KBM-7 (cell line): ENCODE results near the gene RPA3.
"Not testable (repeated sequence)": the region's sequence is repeated elsewhere in the genome, so short reads cannot be mapped to it uniquely, and the experiment has no call there.

Experiments used
- DNase-seq: peaks from one replicate; pipeline ENCODE4 v3.0.0-alpha.2; 2015
- in situ Hi-C: fragments of 300-500 bp; cut with MboI; formaldehyde crosslinking; loops from 2 replicates; pipeline ENCODE4 v1.14.3; 2020; ENCODE audit warnings: low sequenced_read_pairs, low pct_unique_long_range_greater_than_20kb, mixed read lengths

RPA3 gene

GRCh38 chr7:7699380-7699779, 19.0 kb downstream of the RPA3 start:
- in situ Hi-C loops, result no loop called here
- DNase-seq, result no peak

GRCh38 chr7:7698930-7699329, 19.5 kb downstream of the RPA3 start:
- no peak for DNase-seq
- in situ Hi-C loops, result no loop called here

DNA sequence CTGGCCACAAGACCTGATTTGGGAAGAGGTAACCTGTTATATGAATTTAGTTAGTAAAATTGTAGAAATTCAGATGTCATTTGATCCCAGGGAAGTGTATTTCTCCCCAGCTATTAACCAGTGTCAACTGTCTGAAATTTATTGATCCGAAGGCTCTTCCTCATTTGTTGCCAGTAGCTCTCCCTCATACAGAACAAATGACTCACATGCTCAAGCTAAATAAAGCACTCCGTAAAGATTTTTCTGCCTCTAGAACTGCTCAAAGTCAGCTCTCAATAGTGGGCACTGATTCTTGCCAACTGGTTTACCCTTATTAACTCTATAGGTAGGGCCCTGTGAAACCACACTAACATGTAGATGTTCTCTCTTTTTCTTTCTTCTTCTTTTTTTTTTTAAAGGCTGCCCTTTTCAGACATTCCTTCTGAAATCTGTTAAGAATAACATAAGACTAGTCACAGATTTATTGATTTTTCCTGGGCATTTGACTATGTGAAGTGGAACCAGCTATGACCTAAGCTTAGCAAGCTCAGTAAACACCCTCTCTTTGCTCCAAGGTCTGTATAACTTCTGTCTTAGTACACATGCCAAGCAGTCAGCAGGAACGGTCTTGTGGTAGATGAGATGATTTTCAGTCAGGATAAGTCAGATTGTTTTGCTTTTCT, 21.8 kb downstream of the RPA3 start:
- DNase-seq, result peak; percentile 39
- in situ Hi-C loops, result no loop called here

DNA sequence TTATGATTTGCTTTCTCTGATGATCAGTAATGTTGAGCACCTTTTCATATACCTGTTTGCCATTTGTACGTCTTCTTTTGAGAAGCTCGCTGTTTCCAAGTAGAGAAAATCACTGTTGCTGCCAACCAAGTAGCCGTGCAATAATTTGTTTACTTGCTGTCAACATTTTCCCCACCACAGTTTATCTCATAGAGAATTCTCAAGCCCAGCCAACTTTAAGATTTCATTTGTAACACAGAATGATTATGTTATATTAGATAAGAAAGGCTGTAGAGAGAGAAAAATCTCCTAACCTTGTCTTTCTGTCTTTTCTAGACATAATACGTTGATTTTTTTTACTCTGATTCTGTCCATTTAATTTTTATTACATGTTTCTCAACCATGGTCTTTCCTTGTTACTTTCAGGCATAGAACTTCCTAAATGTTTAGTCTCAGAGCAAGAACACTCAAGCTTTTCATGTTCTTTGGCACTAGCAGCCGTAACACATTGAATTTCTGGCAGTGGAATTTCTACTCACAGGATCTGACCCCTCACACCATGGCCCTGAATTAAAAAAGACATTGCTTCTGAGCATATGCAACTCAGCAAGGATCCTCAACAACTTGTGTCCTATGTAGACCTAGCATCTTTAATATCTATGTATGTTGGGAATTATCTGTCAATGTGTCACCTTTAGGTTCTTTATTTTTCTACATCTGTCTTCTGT, 23.1 kb downstream of the RPA3 start:
- no peak for DNase-seq
- in situ Hi-C loops, result no loop called here

DNA sequence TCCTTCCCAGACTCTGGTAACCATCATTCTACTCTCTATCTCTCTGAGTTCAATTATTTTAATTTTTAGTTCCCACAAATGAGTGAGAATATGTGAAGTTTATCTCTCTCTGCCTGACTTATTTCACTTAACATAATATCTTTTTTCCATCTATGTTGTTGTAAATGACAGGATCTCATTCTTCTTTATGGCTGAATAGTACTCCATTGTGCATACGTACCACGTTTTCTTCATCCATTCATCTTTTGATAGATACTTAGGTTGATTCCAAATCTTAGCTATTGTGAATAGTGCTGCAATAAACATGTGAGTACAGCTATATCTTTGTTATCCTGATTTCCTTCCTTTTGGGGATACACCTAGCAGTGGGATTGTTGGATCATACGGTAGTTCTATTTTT, 23.9 kb downstream of the RPA3 start:
- DNase-seq, result no peak
- in situ Hi-C loops, result no loop called here

GRCh38 chr7:7693881-7694280, 24.5 kb downstream of the RPA3 start:
- in situ Hi-C loops, result no loop called here
- no peak for DNase-seq

DNA sequence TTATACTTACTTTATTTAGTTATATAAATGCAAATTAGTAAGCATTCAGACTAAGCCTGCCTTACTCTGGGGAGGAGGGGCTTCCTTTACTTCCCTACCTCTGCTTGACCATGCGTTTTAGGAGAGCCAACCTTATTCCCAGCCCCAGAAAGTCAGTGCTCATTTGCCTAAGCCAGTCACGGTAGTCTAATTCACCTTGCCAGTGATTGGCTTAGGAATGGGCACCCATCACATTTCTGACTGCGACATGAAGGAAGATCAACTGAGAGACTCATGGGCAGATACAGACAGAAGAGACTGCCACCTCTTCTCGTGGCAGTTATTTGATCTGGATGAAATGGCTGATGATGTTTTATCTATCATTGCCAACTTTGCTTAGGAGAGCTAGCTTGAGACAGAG, 29.5 kb downstream of the RPA3 start:
- in situ Hi-C loops, result no loop called here

GRCh38 chr7:7688310-7688709, 30.1 kb downstream of the RPA3 start:
- in situ Hi-C loops, result no loop called here
- no peak for DNase-seq

More for the DNA sequence above, 29.5 kb downstream of the RPA3 start:
- no peak for DNase-seq

GRCh38 chr7:7687800-7688199, 30.6 kb downstream of the RPA3 start:
- DNase-seq, result no peak
- in situ Hi-C loops, result no loop called here

- DNase-seq, result no peak
- in situ Hi-C loops, result no loop called here
Measured at GRCh38 chr7:7686811-7687508, 31.4 kb downstream of the RPA3 start.

DNA sequence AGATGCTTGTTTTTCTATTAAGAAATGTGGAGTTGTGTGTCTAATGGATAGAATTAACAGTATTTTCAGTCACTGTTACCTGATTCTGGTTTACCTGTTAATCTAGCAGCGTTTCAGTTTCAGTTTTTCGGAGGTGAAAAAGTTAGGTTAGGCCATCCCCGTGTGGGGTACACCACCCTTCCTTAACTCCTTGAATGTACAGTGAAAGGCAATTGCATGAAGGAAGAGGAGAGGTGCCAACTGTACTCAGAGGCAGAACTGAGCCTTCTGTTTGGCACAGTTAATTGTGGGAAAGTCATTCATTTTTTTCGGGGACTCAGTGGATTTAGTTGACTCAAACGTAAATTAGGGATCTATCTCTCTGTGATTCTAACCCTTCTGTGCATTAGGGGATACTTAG, 35.5 kb downstream of the RPA3 start:
- in situ Hi-C loops, result no loop called here
- no peak for DNase-seq

- in situ Hi-C loops, result no loop called here
- DNase-seq, result no peak
Measured at GRCh38 chr7:7681936-7682329, 36.5 kb downstream of the RPA3 start.

DNA sequence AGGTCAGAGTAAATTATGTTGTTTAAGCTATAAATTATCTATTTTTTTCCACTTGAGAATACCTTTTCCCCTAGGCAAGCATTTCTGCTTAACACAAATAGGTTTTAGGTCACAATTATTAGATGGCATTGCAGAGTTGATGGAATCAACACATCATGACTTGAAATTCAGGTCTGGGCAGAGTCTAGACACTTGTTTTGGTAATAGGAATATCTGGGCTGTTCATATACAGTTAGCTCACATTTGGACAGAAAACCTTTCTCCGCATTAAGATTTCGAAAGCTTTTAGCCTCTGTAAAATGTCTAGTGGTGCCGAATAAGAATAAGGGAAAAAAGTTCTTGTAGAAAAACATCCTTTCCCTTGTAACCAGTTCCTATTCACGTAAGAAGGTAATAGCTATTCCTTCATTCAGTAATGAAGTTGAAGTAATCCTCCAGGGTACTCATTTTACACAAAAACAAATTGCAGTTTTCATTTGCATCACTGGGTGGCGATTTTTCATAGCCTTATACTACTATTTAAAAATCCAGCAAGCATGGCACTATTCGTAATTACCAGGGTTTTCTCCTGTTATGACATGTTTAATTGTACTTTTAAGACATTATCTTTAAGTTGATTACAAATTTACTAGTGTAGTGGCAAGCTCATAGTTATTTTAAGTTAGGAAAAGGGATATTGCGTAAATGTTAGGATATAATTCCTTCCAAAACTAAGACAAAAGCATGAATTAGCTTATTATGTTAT, 37.0 kb downstream of the RPA3 start:
- DNase-seq, result peak; percentile 80
- in situ Hi-C loops, result no loop called here

- in situ Hi-C loops, DNase-seq: not testable (repeated sequence)
Measured at GRCh38 chr7:7679640-7680039, 38.8 kb downstream of the RPA3 start.

DNA sequence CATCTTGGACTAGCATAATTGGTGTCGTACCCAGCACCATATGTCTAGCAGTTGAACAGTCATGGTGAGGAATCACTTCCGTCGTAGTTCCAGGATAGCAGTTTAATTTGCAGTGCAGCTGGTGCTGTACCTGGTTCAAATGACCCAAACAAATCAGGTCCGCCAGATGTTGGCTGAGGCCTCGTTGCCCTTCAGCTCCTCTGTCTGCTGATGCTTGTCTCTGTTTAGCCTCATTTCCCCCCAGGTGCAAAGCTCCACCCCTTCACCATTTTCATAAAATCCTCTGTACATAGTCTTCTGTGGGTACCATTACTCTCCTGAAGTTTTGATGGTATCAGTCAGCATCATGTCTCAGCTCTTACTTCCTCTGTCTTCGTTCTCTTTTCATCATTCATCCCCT, 42.7 kb downstream of the RPA3 start:
- in situ Hi-C loops, result no loop called here
- DNase-seq, result no peak

DNA sequence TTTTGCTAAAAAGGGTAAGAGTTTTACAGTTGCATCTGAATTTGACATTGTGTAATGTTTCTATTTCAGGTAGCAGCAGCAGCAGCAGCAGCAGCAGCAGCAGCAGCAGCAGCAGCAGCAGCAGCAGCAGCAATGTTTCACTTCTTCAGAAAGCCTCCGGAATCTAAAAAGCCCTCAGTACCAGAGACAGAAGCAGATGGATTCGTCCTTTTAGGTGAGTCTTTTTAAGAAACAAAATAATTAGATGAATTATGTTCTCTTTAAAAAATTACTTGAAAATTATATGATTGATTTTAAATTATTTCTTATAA, 45.2 kb downstream of the RPA3 start:
- no peak for DNase-seq
- in situ Hi-C loops, result loop anchor here (25.0 kb wide), 1 partner anchor 539 kb away; no protein-coding TSS in a partner anchor

DNA sequence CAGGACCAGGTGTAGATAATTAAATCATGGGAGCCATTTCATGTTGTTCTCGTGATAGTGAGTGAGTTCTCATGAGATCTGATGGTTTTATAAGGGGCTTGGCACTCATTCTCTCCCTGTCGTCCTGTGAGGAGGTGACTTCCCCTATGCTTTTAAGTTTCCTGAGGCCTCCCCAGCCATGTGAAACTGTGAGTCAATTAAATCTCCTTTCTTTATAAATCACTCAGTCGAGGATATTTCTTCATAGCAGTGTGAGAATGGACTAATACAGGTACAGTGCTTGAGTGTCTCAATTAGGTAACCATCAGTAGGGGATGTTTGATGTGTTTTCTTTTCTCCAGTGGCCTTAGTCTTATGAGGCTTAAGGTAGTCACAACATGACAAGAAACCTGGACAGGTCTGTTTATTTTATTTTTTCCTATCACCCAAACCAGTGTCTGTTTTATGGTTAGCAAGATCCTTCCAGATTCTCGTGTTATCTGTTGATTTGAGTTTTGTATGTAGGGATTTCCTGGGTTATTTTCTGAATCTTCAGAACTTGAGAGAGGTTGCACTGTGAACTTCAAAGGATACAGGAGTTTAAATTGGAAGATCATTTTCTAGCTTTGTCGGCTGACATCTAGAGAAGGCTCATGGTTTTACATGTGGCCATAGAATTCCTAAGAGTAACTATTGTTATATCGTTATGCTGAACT, 45.7 kb downstream of the RPA3 start:
- DNase-seq, result no peak
- in situ Hi-C loops, result loop anchor here (25.0 kb wide), 1 partner anchor 540 kb away; no protein-coding TSS in a partner anchor

GRCh38 chr7:7671361-7671760, 47.0 kb downstream of the RPA3 start:
- DNase-seq, result no peak
- in situ Hi-C loops, result loop anchor here (25.0 kb wide), 1 partner anchor 541 kb away; no protein-coding TSS in a partner anchor

GRCh38 chr7:7670490-7670889, 47.9 kb downstream of the RPA3 start:
- no peak for DNase-seq
- in situ Hi-C loops, result loop anchor here (25.0 kb wide), 1 partner anchor 542 kb away; no protein-coding TSS in a partner anchor
